Keratinocyte (primary cell): Measurements from ENCODE around the gene PHYHIPL. TPM values are rescaled to one million over a fixed set of nuclear protein-coding genes. Genes with fewer than 3 reads are reported as not detected.

ENCODE experiments used
- DNase-seq: peaks from one replicate; pipeline ENCODE4 v3.0.0-alpha.2; 2011; ENCODE audit warnings: low read depth, missing footprints, low spot score
- FAIRE-seq: peaks from 2 replicates; lab custom pipeline; 2011; peaks lifted over from hg19 to GRCh38; lab: Jason Lieb, UNC
- H2AFZ ChIP-seq: 2 replicates; pipeline ENCODE4 v1.6.0; 2012; ENCODE audit warnings: low read length, control low read depth, inconsistent platforms; ENCODE audit not compliant: control insufficient read depth
- H3K27ac ChIP-seq: 2 replicates; pipeline ENCODE4 v1.5.1; 2011; ENCODE audit warnings: low read length; ENCODE audit not compliant: control insufficient read depth, insufficient read depth
- H3K27me3 ChIP-seq: 3 replicates; pipeline ENCODE4 v1.6.0; 2011; ENCODE audit warnings: low read length; ENCODE audit not compliant: control insufficient read depth, insufficient read depth; ENCODE audit errors: extremely low read depth
- H3K36me3 ChIP-seq, 2 experiments: 2 replicates in 1 of 2; 3 replicates in 1 of 2; pipeline ENCODE4 v1.5.1; 2011; ENCODE audit warnings: low read length in 2 of 2, mild to moderate bottlenecking in 1 of 2; ENCODE audit not compliant: control insufficient read depth in 2 of 2, insufficient read depth in 2 of 2; ENCODE audit errors: extremely low read depth in 1 of 2
- H3K4me1 ChIP-seq: 3 replicates; pipeline ENCODE4 v1.5.1; 2011; ENCODE audit warnings: low read length; ENCODE audit not compliant: control insufficient read depth, insufficient read depth; ENCODE audit errors: extremely low read depth
- H3K4me2 ChIP-seq: 3 replicates; pipeline ENCODE4 v1.6.0; 2011; ENCODE audit warnings: low read depth, low read length; ENCODE audit not compliant: control insufficient read depth, insufficient read depth; ENCODE audit errors: extremely low read depth
- H3K4me3 ChIP-seq, 3 experiments: fragments of 200-600 bp in 1 of 3; sonication (generic) in 1 of 3; 2 replicates in 2 of 3; 3 replicates in 1 of 3; pipeline ENCODE4 v1.5.1; 2011 to 2016; ENCODE audit warnings: low read length in 3 of 3, mild to moderate bottlenecking in 3 of 3, control low read depth in 2 of 3, inconsistent platforms in 1 of 3, low read depth in 1 of 3, mixed read lengths in 1 of 3, mixed run types in 1 of 3, moderate library complexity in 1 of 3; ENCODE audit not compliant: control insufficient read depth in 2 of 3, insufficient read depth in 2 of 3; ENCODE audit errors: extremely low read depth in 1 of 3
- H3K79me2 ChIP-seq: 2 replicates; pipeline ENCODE4 v1.6.0; 2012; ENCODE audit warnings: low read length; ENCODE audit not compliant: control insufficient read depth, insufficient read depth
- H3K9ac ChIP-seq: 3 replicates; pipeline ENCODE4 v1.6.0; 2011; ENCODE audit warnings: low read length; ENCODE audit not compliant: control insufficient read depth, insufficient read depth; ENCODE audit errors: extremely low read depth
- H3K9me1 ChIP-seq: 3 replicates; pipeline ENCODE4 v1.6.0; 2011; ENCODE audit warnings: low read length; ENCODE audit not compliant: control insufficient read depth, insufficient read depth; ENCODE audit errors: extremely low read depth
- H3K9me3 ChIP-seq: 2 replicates; pipeline ENCODE4 v1.5.1; 2012; ENCODE audit warnings: low read depth, low read length; ENCODE audit not compliant: control insufficient read depth
- H4K20me1 ChIP-seq: 3 replicates; pipeline ENCODE4 v1.6.0; 2011; ENCODE audit warnings: low read length; ENCODE audit not compliant: control insufficient read depth, insufficient read depth; ENCODE audit errors: extremely low read depth
- CTCF ChIP-seq, 3 experiments: IDR thresholded peaks in 1 of 3; conservative IDR thresholded peaks in 1 of 3; optimal IDR thresholded peaks in 1 of 3; 2 replicates in 2 of 3; 3 replicates in 1 of 3; pipeline versions ENCODE3 to v1.5.1; 2011; ENCODE audit warnings: low read length in 3 of 3, mild to moderate bottlenecking in 3 of 3, moderate library complexity in 2 of 3, control low read depth in 1 of 3, inconsistent platforms in 1 of 3; ENCODE audit not compliant: insufficient read depth in 2 of 3; ENCODE audit errors: extremely low read depth in 1 of 3
- EZH2 ChIP-seq: IDR thresholded peaks from one replicate; pipeline ENCODE4 v1.6.1; 2012; ENCODE audit warnings: inconsistent platforms, mild to moderate bottlenecking, low read length, moderate library complexity
- dilution Hi-C: fragments of 300-500 bp; cut with MboI; formaldehyde crosslinking; loops from one replicate; pipeline ENCODE4 v1.7.0; 2020; ENCODE audit warnings: low sequenced_read_pairs; ENCODE audit not compliant: extremely low pct_ligation_motif_present
- polyA plus RNA-seq, 5 experiments: library from polyadenylated mRNA; depleted of rRNA in 3 of 5; stranded (reverse) in 3 of 5; stranded (forward) in 1 of 5; unstranded in 1 of 5; fragments of >200 nt; gene quantifications; 1 replicate in 1 of 5; 2 replicates in 3 of 5; 3 replicates in 1 of 5; pipeline versions ENCODE4 v1.2.1 to v1.2.3, GENCODE V29; 2011 to 2012; ENCODE audit warnings: missing spikeins in 2 of 5, low read depth in 1 of 5, low replicate concordance in 1 of 5

Gene PHYHIPL
- polyA plus RNA-seq, 1 donor (not counting 4 experiments of a cell fraction or from before 2014, with no cell fraction given), result 0.12 TPM

GRCh38 chr10:59255463-59255862 is 79.0 kb downstream of the PHYHIPL start:
- FAIRE-seq, result no peak
- H3K9ac ChIP-seq, result no peak overlapping the region
- no peaks in the 10 kb centered on the region for H3K9me1 ChIP-seq
- dilution Hi-C loops, result no loop called here
- H3K27ac ChIP-seq, result no peak overlapping the region
- no peaks in the 10 kb centered on the region for H3K36me3 ChIP-seq
- no peak for TF ChIP-seq CTCF (optimal IDR thresholded peaks at IDR 0.05 in 1 of 3, IDR thresholded peaks at IDR 0.05 in 1 of 3, conservative IDR thresholded peaks at IDR 0.05 in 1 of 3; ENCODE audit: extremely low read depth in 1 of 3, insufficient read depth in 2 of 3, low read length in 3 of 3)
- no peak for TF ChIP-seq EZH2
- H3K9me3 ChIP-seq, result no peaks in the 10 kb centered on the region
- H3K4me1 ChIP-seq, result no peaks in the 10 kb centered on the region
- no peak overlapping the region for H3K4me3 ChIP-seq
- H3K79me2 ChIP-seq, result no peaks in the 10 kb centered on the region
- H3K4me2 ChIP-seq, result no peak overlapping the region
- H4K20me1 ChIP-seq, result no peaks in the 10 kb centered on the region
- no peak overlapping the region for H2AFZ ChIP-seq
- H3K27me3 ChIP-seq, result no peaks in the 10 kb centered on the region
- no peak for DNase-seq

- Histone ChIP-seq H3K27me3 (no peaks in the 10 kb centered on the region), H3K27ac (no peak overlapping the region), H3K4me1 (no peaks in the 10 kb centered on the region), H3K4me3 (no peak overlapping the region), H3K36me3 (no peaks in the 10 kb centered on the region), H3K9me1 (no peaks in the 10 kb centered on the region), H3K9ac (no peak overlapping the region), H3K4me2 (no peak overlapping the region), H3K79me2 (no peaks in the 10 kb centered on the region), H4K20me1 (no peaks in the 10 kb centered on the region), H2AFZ (no peak overlapping the region), H3K9me3 (no peaks in the 10 kb centered on the region)
- no peak for DNase-seq
- TF ChIP-seq CTCF (optimal IDR thresholded peaks at IDR 0.05 in 1 of 3, IDR thresholded peaks at IDR 0.05 in 1 of 3, conservative IDR thresholded peaks at IDR 0.05 in 1 of 3; ENCODE audit: extremely low read depth in 1 of 3, insufficient read depth in 2 of 3, low read length in 3 of 3) (no peak), EZH2 (no peak)
- no peak for FAIRE-seq
- dilution Hi-C loops, result no loop called here
These were observed 80.8 kb downstream of the PHYHIPL start for GRCh38 chr10:59257224-59257623.
